Activated CD8-positive, alpha-beta memory T cell treated with anti-CD3 and anti-CD28 coated beads, Interleukin-2, amount 50 U/mL, for 1 hour (primary cell): Measurements from ENCODE around the gene PBX3.

Source experiments
- DNase-seq: peaks from one replicate; pipeline ENCODE4 v3.0.0-alpha.2; 2020; ENCODE audit errors: extremely low read depth

PBX3 gene

DNA sequence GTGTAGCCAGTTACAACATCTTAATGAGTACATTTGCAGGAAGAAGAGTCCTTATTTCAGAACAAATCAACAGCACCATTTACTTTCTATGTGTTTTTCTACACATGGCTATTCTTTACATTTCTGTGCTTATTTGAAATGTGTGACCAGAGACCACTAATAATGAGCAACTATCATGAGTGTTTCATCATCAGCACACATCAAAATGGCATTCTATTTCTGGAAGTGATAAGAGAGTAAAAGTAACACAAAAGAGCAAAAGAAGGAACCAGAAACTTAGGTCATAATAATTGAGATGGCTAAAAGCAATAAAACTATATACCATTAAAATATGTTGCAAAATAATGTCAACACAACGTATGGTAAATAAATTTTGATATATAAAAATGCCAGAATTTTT lies 159.7 kb downstream of the PBX3 start:
- no peak for DNase-seq

DNA sequence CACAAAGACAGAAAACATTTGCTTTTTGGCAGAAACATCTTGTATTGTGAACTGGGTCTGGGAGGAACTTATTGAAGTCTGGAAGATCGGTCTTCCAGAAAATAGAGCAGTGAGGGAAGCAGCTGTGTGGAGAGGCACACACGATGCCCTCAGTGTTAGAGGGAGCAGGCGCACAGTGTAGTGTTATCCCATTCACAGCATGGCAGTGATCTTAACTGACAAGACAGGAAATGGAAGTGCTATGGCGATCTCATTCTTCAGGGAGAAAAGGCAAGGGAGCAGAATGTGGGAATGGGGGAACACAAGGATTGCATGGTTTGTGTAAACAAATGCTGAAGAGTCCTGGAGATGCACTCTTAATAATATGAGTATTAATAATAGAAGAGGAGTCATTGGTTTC lies 161.0 kb downstream of the PBX3 start:
- no peak for DNase-seq

DNA sequence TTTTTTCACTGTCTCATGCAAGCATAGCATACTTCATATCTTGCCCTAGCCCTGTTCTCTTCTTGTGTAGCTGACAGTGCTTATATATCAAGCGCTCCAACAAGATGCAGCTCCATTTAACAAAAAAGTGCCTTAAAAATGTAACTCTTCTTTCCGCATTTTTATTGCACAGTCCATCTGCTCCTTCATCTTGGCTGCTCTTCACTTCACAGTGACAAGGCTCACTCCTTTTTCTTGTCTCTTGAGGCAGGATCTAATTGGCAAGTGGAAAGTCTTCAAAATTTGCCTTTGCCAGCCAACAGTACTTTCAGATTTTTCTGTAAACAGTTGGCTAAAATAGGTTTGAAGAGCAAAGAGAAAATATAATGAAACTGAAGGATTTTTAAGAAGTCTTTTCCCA lies 161.8 kb downstream of the PBX3 start:
- DNase-seq: no peak

GRCh38 chr9:125909459-125909858 lies 162.3 kb downstream of the PBX3 start:
- DNase-seq: no peak

DNA sequence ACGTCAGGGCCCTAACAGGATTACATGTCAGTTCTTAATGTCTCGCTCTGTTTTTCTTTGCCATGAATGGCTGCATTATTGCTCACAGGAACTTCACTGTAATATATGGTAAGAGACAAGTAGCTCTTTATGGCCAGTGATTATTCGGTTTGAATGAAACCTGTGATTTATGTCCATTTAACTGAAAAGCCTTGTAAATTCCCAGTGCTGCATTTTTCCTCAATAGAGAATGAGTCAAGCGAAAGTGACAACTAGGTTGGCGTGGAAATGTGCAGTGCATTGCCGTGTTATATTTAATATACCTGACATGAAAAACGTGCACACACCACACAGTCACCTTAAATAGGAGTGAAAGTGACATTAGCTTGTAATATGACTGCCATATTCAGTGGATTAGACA lies 163.1 kb downstream of the PBX3 start:
- DNase-seq: no peak

- DNase-seq: no peak
Observed at GRCh38 chr9:125911861-125912644, 164.9 kb downstream of the PBX3 start.

DNA sequence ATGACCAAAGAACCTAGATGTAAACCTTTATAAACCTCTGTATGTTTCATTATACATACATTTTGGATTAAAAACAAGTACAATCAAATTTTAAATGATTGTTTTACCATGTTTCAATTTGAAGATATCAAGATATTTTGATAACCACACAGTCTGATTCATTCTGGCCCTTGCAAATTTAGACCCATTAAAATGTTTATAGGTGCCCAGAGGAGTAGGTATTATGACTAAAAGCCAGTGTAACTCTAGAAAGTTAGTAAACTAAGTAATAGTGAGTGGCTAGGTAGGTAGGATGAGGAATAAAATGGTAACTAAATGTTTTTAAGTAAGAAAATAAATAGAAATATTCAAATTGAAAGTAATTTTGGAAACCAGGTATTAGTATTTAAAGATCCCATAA lies 165.5 kb downstream of the PBX3 start:
- DNase-seq: no peak

- no peak for DNase-seq
Observed at GRCh38 chr9:125913551-125913950, 166.4 kb downstream of the PBX3 start.

- no peak for DNase-seq
Observed at GRCh38 chr9:125914411-125914810, 167.2 kb downstream of the PBX3 start.

DNA sequence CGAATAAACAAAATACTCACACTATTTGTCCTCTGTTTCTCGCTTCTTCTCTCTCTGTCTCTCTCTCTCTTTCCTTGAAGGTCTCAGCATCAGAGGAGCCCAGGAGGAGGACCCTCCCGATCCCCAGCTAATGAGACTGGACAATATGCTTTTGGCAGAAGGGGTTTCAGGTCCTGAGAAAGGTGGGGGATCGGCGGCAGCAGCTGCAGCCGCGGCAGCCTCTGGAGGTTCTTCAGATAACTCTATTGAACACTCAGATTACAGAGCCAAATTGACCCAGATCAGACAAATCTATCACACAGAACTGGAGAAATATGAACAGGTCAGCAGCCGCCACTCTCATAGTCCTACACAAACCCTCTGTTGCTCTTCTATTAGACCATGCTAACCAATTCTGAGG lies 168.4 kb downstream of the PBX3 start:
- no peak for DNase-seq

- no peak for DNase-seq
Observed at GRCh38 chr9:125919565-125919964, 172.4 kb downstream of the PBX3 start.

DNA sequence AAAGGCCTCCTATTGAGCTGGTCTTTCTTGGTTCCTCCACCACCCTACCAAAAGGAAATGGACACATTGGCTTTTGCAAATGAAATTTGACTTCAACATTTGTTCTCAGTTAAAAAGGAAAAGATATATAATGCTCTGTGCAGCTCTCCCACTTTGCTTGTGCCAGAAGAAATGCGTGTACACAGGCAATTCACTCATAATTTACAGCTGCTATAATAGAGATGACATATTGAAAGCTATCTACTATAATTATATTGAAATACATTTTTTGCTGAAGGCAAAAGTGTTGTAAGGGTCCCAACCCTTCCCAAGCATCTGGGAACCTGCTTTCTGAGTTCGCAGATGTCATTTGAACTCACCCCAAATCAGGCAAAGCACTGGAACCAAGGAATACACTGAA lies 173.2 kb downstream of the PBX3 start:
- DNase-seq: no peak

DNA sequence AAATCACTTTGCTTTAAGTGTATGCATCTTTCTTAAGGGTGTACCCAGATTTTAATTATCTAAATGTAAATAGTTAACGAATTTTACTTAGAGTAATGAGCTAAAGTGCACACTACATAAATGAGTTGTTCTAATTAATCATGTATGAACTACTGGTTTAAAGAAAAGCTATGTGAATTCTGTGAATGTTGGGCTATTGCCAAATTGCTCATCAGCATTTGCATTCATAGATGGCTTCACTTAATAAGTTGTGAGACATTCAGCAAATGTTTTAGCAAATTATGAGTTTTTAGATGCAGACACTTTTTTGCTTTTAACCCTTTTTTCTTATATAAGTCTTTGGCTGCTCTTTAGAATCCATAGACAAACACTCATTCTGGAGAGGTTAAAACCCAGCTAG lies 175.7 kb downstream of the PBX3 start:
- no peak for DNase-seq

- DNase-seq: no peak
Observed at GRCh38 chr9:125924351-125924750, 177.2 kb downstream of the PBX3 start.

GRCh38 chr9:125926936-125927335 lies 179.8 kb downstream of the PBX3 start:
- no peak for DNase-seq

DNA sequence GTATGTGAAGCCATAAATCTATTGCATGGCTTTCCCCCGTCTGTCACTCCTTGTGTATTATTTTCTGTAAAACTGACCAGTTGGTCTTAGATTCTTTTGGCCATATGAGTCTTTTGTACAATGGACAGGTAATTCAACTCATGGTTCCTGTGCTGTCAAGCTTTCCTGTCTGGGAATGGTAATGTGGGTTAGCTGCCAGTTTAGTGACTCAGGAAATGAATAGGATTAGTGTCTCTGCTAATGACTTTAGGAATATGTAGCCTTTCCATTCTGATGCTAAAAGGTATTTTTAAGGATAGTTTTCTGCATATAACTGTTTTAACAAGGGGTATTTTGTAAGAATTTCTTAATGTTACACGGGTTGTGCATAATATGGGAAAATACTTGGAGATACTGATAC lies 182.7 kb downstream of the PBX3 start:
- no peak for DNase-seq

GRCh38 chr9:125931211-125931610 lies 184.0 kb downstream of the PBX3 start:
- no peak for DNase-seq

DNA sequence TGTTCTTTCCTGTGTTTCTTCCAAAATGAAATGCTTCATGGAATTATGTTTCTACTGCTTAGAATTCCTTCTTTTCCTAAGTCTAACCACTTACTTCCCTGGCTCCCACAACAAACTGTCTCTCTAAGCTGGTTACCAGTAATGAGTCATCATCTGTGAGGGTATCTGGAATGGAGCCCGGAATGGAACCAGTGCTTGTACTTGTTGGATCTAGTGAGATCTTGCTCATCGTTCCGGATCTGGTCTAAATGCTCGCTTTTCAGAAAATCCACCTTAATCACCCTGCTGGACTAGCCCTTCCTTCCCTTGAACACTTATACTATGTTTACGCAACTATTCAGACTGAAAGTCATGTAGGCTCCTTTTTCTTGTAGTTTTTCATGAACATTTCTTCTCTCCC lies 184.8 kb downstream of the PBX3 start:
- no peak for DNase-seq

DNA sequence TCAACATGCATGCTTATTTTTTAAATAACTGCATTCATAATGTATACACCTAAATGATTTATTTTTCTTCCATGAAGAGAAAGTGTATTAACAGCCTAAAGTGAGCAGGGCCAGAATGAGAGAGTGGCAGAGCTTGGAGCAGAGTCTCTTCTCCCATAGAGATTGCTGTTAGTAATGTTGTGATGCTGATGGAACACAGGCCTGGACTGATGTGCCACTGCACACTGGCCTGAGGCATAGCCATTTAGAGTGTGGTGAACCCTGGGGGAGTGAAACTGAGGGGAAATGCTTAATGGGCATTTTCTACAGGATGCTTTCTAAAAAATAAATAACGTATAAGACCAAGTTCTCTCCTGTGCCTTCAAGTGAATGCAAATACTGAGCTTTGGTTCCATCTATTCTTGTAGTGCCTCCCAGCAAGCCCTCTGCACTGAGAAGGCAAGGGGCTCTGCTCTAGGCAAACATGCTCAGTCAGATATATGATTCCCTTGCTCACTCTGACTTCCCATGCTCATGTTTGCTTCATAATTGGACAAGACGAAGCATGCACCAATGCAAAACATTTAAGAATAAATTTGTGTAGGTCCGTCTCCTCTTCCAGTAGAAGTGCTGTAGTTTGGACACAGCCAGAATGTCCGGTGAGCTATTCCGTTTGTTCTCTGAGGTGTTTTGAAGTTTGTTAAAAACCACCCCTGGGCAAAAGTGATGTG lies 185.7 kb downstream of the PBX3 start:
- no peak for DNase-seq

- DNase-seq: no peak
Observed at GRCh38 chr9:125942125-125942524, 195.0 kb downstream of the PBX3 start.

DNA sequence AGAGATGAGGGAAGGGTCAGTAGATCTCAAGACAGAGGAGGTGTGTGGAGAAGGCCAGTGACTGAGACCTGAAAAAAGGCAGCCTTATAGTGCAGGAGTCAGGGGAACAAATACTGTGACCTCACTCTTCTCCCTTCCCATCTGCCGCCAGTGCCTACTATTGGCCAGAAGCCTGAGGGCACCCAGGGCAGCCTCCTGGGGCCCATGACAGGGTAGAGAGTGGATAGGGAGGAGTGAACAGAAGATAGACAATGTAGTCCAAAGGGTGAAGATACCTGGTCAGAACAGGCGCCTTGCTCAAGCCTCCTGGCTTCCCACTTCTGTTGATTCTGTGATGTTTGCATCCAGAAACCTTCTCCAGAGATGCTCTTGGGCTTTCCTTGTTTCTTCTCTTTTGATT lies 196.7 kb downstream of the PBX3 start:
- DNase-seq: no peak

DNA sequence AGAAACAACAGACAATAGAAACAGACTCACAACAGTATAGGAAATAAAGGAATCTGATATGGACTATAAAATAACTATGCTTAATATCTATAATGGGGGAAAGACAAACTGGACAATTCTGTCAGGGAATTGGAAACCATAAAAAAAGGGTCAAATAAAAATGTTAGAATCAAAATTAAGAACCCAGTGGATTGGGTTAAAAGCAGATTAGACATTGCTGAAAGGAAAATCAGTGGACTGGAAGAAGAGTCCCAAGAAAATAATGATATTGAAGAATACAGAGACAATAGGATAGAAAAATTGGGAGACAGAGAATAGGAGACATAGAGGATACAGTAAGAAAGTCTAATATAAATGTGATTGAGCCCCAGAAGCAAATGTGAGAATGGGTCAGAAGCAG lies 199.2 kb downstream of the PBX3 start:
- no peak for DNase-seq

DNA sequence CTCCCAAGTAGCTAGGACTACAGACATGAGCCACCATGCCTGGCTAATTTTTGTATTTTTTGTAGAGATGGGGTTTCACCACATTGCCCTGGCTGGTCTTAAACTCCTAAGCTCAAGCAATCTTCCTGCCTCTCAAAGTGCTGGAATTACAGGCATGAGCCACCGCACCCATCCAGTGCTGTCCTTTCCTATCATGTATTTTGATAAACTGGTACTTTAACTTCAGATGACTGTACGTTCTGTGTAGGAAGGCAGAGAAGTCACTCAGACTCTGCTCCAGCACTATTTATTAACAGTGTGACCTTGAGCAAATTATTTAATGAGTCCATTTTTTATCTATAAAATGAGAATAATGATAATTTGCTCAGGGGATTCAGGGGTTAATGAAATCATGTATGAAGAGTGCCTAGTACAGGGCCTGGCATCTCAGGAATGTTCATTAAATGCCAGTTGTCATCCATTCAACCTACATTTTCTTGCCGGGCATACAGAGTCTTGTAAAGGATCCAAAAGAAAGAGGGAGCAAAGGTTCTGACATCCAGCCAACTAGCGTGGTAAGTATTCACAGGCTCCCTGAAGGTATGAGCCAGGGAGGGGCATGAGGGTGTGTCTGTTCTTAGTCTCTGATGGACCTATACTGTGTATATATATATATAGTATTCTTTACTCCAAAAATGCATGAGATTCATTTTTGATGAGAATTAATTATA lies 201.9 kb downstream of the PBX3 start:
- no peak for DNase-seq
